Activated CD4-positive, alpha-beta memory T cell treated with anti-CD3 and anti-CD28 coated beads, Interleukin-2, amount 10 ng/mL, durations not matched to agents 7 days and 5 days (primary cell): ENCODE results near the gene ENPP7. TPM values are rescaled to one million over a fixed set of nuclear protein-coding genes. Genes with fewer than 3 reads are reported as not detected.

Experiments used
- CTCF ChIA-PET: fragments of 350-600 bp; sonication (Branson Sonifier 250); formaldehyde crosslinking; loops from one replicate; lab custom pipeline; 2021; ENCODE audit warnings: antibody characterized with exemption, inconsistent platforms; lab: Charles Lee
- POLR2A ChIA-PET: fragments of 350-600 bp; sonication (Branson Sonifier 250); formaldehyde crosslinking; loops from one replicate; lab custom pipeline; 2021; ENCODE audit warnings: antibody characterized with exemption; lab: Charles Lee
- DNase-seq: peaks from one replicate; pipeline ENCODE4 v3.0.0-alpha.2; 2020
- H3K27ac Mint-ChIP-seq: one replicate; pipeline ENCODE4 v1.8.0; 2021; ENCODE audit warnings: mild to moderate bottlenecking, mixed read lengths
- H3K27me3 Mint-ChIP-seq: one replicate; pipeline ENCODE4 v1.8.0; 2021; ENCODE audit warnings: mixed read lengths
- H3K36me3 Mint-ChIP-seq: one replicate; pipeline ENCODE4 v1.8.0; 2021; ENCODE audit warnings: low read depth, mixed read lengths
- H3K4me1 Mint-ChIP-seq: one replicate; pipeline ENCODE4 v1.8.0; 2021; ENCODE audit warnings: mixed read lengths
- H3K4me3 Mint-ChIP-seq: one replicate; pipeline ENCODE4 v1.8.0; 2021; ENCODE audit warnings: mild to moderate bottlenecking, mixed read lengths
- H3K9me3 Mint-ChIP-seq: one replicate; pipeline ENCODE4 v1.8.0; 2021; ENCODE audit warnings: mixed read lengths
- total RNA-seq, 2 experiments: library from RNA; stranded (reverse); gene quantifications; one replicate each; pipeline ENCODE4 v1.2.3, GENCODE V29; 2021

Gene ENPP7
- total RNA-seq, 2 experiments from 2014 or later: 0.10 TPM; not detected in 1

- POLR2A ChIA-PET: no interaction called here
- Mint-ChIP-seq H3K9me3 (no peaks in the 10 kb centered on the region), H3K4me3 (no peak overlapping the region), H3K36me3 (no peaks in the 10 kb centered on the region), H3K27me3 (no peaks in the 10 kb centered on the region), H3K27ac (no peak overlapping the region), H3K4me1 (peaks cover 2% of the 10 kb centered on the region)
- DNase-seq: peak; percentile 61
- CTCF ChIA-PET: interaction anchor here (0.6 to 1.2 kb wide), 7 partner anchors 36 to 548 kb away, joined by 3 to 6 read pairs (median 3); no protein-coding TSS in a partner anchor
Observed at GRCh38 chr17:79707931-79708891, 22.5 kb upstream of the ENPP7 start.

- ChIA-PET CTCF (no interaction called here), POLR2A (no interaction called here)
- H3K9me3 Mint-ChIP-seq: no peaks in the 10 kb centered on the region
- H3K27ac Mint-ChIP-seq: no peak overlapping the region
- H3K4me3 Mint-ChIP-seq: no peak overlapping the region
- H3K27me3 Mint-ChIP-seq: peaks cover 1% of the 10 kb centered on the region
- H3K36me3 Mint-ChIP-seq: no peaks in the 10 kb centered on the region
- no peak for DNase-seq
- H3K4me1 Mint-ChIP-seq: peaks cover 2% of the 10 kb centered on the region
Observed at GRCh38 chr17:79711715-79712305, 18.9 kb upstream of the ENPP7 start.

- no peaks in the 10 kb centered on the region for H3K36me3 Mint-ChIP-seq
- peaks cover 2% of the 10 kb centered on the region for H3K4me1 Mint-ChIP-seq
- ChIA-PET CTCF (no interaction called here), POLR2A (no interaction called here)
- H3K27ac Mint-ChIP-seq: no peak overlapping the region
- no peak for DNase-seq
- no peaks in the 10 kb centered on the region for H3K9me3 Mint-ChIP-seq
- H3K4me3 Mint-ChIP-seq: no peak overlapping the region
- H3K27me3 Mint-ChIP-seq: peaks cover 1% of the 10 kb centered on the region
Observed at GRCh38 chr17:79713391-79713790, 17.4 kb upstream of the ENPP7 start.

GRCh38 chr17:79714176-79715097 is 16.3 kb upstream of the ENPP7 start:
- Mint-ChIP-seq H3K27ac (no peak overlapping the region), H3K9me3 (no peaks in the 10 kb centered on the region), H3K27me3 (peaks cover 1% of the 10 kb centered on the region), H3K36me3 (no peaks in the 10 kb centered on the region), H3K4me3 (no peak overlapping the region), H3K4me1 (no peaks in the 10 kb centered on the region)
- DNase-seq: no peak
- ChIA-PET CTCF (no interaction called here), POLR2A (no interaction called here)

- Mint-ChIP-seq H3K9me3 (no peaks in the 10 kb centered on the region), H3K36me3 (no peaks in the 10 kb centered on the region), H3K4me1 (no peaks in the 10 kb centered on the region), H3K27ac (no peak overlapping the region), H3K4me3 (no peak overlapping the region), H3K27me3 (peaks cover 1% of the 10 kb centered on the region)
- no peak for DNase-seq
- POLR2A ChIA-PET: no interaction called here
- CTCF ChIA-PET: no interaction called here
Observed at GRCh38 chr17:79715098-79715942, 15.4 kb upstream of the ENPP7 start.

- Mint-ChIP-seq H3K36me3 (no peaks in the 10 kb centered on the region), H3K27me3 (peaks cover 1% of the 10 kb centered on the region), H3K9me3 (no peaks in the 10 kb centered on the region), H3K4me1 (no peaks in the 10 kb centered on the region), H3K27ac (no peak overlapping the region), H3K4me3 (no peak overlapping the region)
- ChIA-PET CTCF (no interaction called here), POLR2A (no interaction called here)
- no peak for DNase-seq
Observed at GRCh38 chr17:79715943-79716797, 14.6 kb upstream of the ENPP7 start.

GRCh38 chr17:79720705-79721292 is 9.9 kb upstream of the ENPP7 start:
- no peak for DNase-seq
- Mint-ChIP-seq H3K27me3 (no peaks in the 10 kb centered on the region), H3K4me3 (no peak overlapping the region), H3K36me3 (no peaks in the 10 kb centered on the region), H3K9me3 (no peaks in the 10 kb centered on the region), H3K4me1 (no peaks in the 10 kb centered on the region), H3K27ac (no peak overlapping the region)
- ChIA-PET CTCF (no interaction called here), POLR2A (no interaction called here)

GRCh38 chr17:79721993-79722671 is 8.6 kb upstream of the ENPP7 start:
- Mint-ChIP-seq H3K36me3 (no peaks in the 10 kb centered on the region), H3K9me3 (no peaks in the 10 kb centered on the region), H3K27ac (no peak overlapping the region), H3K27me3 (no peaks in the 10 kb centered on the region), H3K4me1 (no peaks in the 10 kb centered on the region), H3K4me3 (no peak overlapping the region)
- ChIA-PET CTCF (no interaction called here), POLR2A (no interaction called here)
- no peak for DNase-seq

GRCh38 chr17:79722787-79723186 is 8.0 kb upstream of the ENPP7 start:
- CTCF ChIA-PET: no interaction called here
- no peaks in the 10 kb centered on the region for H3K27me3 Mint-ChIP-seq
- no peak overlapping the region for H3K27ac Mint-ChIP-seq
- H3K36me3 Mint-ChIP-seq: no peaks in the 10 kb centered on the region
- DNase-seq: no peak
- H3K4me1 Mint-ChIP-seq: peaks cover under 1% of the 10 kb centered on the region
- H3K4me3 Mint-ChIP-seq: no peak overlapping the region
- POLR2A ChIA-PET: no interaction called here
- no peaks in the 10 kb centered on the region for H3K9me3 Mint-ChIP-seq

- ChIA-PET CTCF (interaction anchor here (0.7 to 2.3 kb wide), 2 partner anchors 13 to 17 kb away, joined by 3 to 15 read pairs; no protein-coding TSS in a partner anchor), POLR2A (interaction anchor here (1.1 to 1.2 kb wide), 4 partner anchors 11 to 111 kb away, joined by 3 to 4 read pairs (median 3); partner anchors contain the start of gene CBX4)
- no peaks in the 10 kb centered on the region for H3K27me3 Mint-ChIP-seq
Observed at GRCh38 chr17:79728169-79728907, 2.4 kb upstream of the ENPP7 start.

More at GRCh38 chr17:79728169-79728907, 2.4 kb upstream of the ENPP7 start:
- H3K4me3 Mint-ChIP-seq: peak overlapping the region; percentile 32
- no peaks in the 10 kb centered on the region for H3K9me3 Mint-ChIP-seq
- peak; percentile 91 for DNase-seq
- H3K27ac Mint-ChIP-seq: peak overlapping the region; percentile 68
- H3K4me1 Mint-ChIP-seq: peaks cover 23% of the 10 kb centered on the region
- no peaks in the 10 kb centered on the region for H3K36me3 Mint-ChIP-seq
